K562 (cell line): ENCODE results near the gene NMT1. TPM values are rescaled to one million over a fixed set of nuclear protein-coding genes. Genes with fewer than 3 reads are reported as not detected.
A peak's percentile ranks its signal among the peaks of the same experiment; 100 is the strongest.

Source experiments
- ATAC-seq: fragments of 200-7000 bp; cut with Tn5 transposase; 3 replicates; pipeline ENCODE4 v1.9.1; 2020; ENCODE audit warnings: moderate library complexity
- BruUV-seq: library from RNA; stranded (reverse); fragments of 400-500 nt; replicated peaks from 2 replicates; lab custom pipeline; 2021; lab: Mats Ljungman, UMichigan
- CTCF ChIA-PET: fragments of 300-600 bp; formaldehyde crosslinking; extraction: SDS; loops from one replicate; lab custom pipeline; 2021; ENCODE audit warnings: low intra/inter-chr PET ratio; lab: Yijun Ruan, JAX
- POLR2A ChIA-PET: fragments of 300-600, 350-650 bp; sonication (Branson Sonifier 250); formaldehyde crosslinking; extraction: SDS; loops from one replicate; lab custom pipeline; 2021; ENCODE audit warnings: antibody characterized with exemption, inconsistent platforms; lab: Yijun Ruan, JAX
- DNase-seq, 4 experiments: peaks; one replicate each; pipeline versions ENCODE4 v3.0.0 to v3.0.0-alpha.2; 2011 to 2018; ENCODE audit warnings: low spot score in 3 of 4, mixed read lengths in 3 of 4; ENCODE audit errors: extremely low read depth in 1 of 4
- FAIRE-seq: peaks from 2 replicates; lab custom pipeline; 2011; peaks lifted over from hg19 to GRCh38; lab: Jason Lieb, UNC
- H2AFZ ChIP-seq: 2 replicates; pipeline ENCODE4 v1.6.0; 2011; ENCODE audit warnings: low read depth, low read length, control low read depth, inconsistent platforms
- H3K27ac ChIP-seq: fragments of 200-600 bp; 3 replicates; pipeline ENCODE4 v1.8.0; 2011; ENCODE audit warnings: low read depth, mild to moderate bottlenecking, control low read depth, inconsistent platforms, low read length, moderate library complexity, mixed read lengths; ENCODE audit errors: extremely low read depth
- H3K27me3 ChIP-seq, 2 experiments: fragments of 300-600 bp in 1 of 2; 2 replicates in 1 of 2; 3 replicates in 1 of 2; pipeline versions ENCODE4 v1.6.0 to v1.8.0; 2011; ENCODE audit warnings: inconsistent platforms in 2 of 2, low read length in 2 of 2, mild to moderate bottlenecking in 1 of 2, mixed read lengths in 1 of 2, moderate library complexity in 1 of 2; ENCODE audit not compliant: control insufficient read depth in 2 of 2, insufficient read depth in 2 of 2
- H3K36me3 ChIP-seq: fragments of 300-600 bp; 3 replicates; pipeline ENCODE4 v1.8.0; 2011; ENCODE audit warnings: mild to moderate bottlenecking, low read length, inconsistent platforms; ENCODE audit not compliant: control insufficient read depth, insufficient read depth
- H3K4me1 ChIP-seq, 2 experiments: fragments of 200-600 bp in 1 of 2; replicated peaks in 1 of 2; 2 replicates in 1 of 2; 3 replicates in 1 of 2; pipeline versions ENCODE4 v1.5.1 to v1.8.0; 2011; ENCODE audit warnings: inconsistent platforms in 2 of 2, low read length in 2 of 2, mild to moderate bottlenecking in 1 of 2, mixed read lengths in 1 of 2, moderate library complexity in 1 of 2; ENCODE audit not compliant: control insufficient read depth in 2 of 2, insufficient read depth in 2 of 2
- H3K4me2 ChIP-seq: 2 replicates; pipeline ENCODE4 v1.6.1; 2011; ENCODE audit warnings: low read length, control low read depth, inconsistent platforms, mixed read lengths; ENCODE audit not compliant: insufficient read depth
- H3K4me3 ChIP-seq: fragments of 200-600 bp; sonication (generic), shearing (Covaris generic); 2 replicates; pipeline ENCODE4 v1.5.1; 2016; ENCODE audit warnings: control low read depth, inconsistent platforms
- H3K79me2 ChIP-seq: fragments of 200-600 bp; 3 replicates; pipeline ENCODE4 v1.8.0; 2011; ENCODE audit warnings: low read length, inconsistent platforms; ENCODE audit not compliant: control insufficient read depth, insufficient read depth
- H3K9ac ChIP-seq, 2 experiments: 2 replicates each; pipeline versions ENCODE4 v1.6.0 to v1.6.1; 2011; ENCODE audit warnings: low read depth in 2 of 2, low read length in 2 of 2, control low read depth in 1 of 2, inconsistent platforms in 1 of 2, mild to moderate bottlenecking in 1 of 2, mixed read lengths in 1 of 2; ENCODE audit not compliant: insufficient read depth in 1 of 2
- H3K9me1 ChIP-seq: one replicate; pipeline ENCODE4 v1.6.0; 2011; ENCODE audit warnings: inconsistent platforms, mild to moderate bottlenecking, low read length, moderate library complexity; ENCODE audit not compliant: control insufficient read depth, insufficient read depth
- H3K9me3 ChIP-seq: replicated peaks from 2 replicates; pipeline ENCODE4 v1.5.1; 2011; ENCODE audit warnings: low read depth, low read length, inconsistent platforms; ENCODE audit not compliant: control insufficient read depth, insufficient read depth
- H4K20me1 ChIP-seq: replicated peaks from 2 replicates; pipeline ENCODE4 v1.6.1; 2011; ENCODE audit warnings: low read length, inconsistent platforms, mixed read lengths; ENCODE audit not compliant: control insufficient read depth, insufficient read depth
- ASH1L ChIP-seq: fragments of 450-650 bp; IDR thresholded peaks from 2 replicates; pipeline ENCODE4 v1.6.1; 2018; ENCODE audit warnings: borderline replicate concordance, mild to moderate bottlenecking, low read depth; ENCODE audit not compliant: partially characterized antibody
- ELF4 ChIP-seq: fragments of 450-650 bp; formaldehyde crosslinking; IDR thresholded peaks from 2 replicates; pipeline ENCODE4 v1.4.0; 2022; ENCODE audit warnings: missing genetic modification characterization
- GATAD2B ChIP-seq: fragments of 450-650 bp; IDR thresholded peaks from 2 replicates; pipeline ENCODE4 v1.6.1; 2017; ENCODE audit warnings: mild to moderate bottlenecking, borderline replicate concordance
- NCOA6 ChIP-seq: fragments of 450-650 bp; IDR thresholded peaks from 2 replicates; pipeline ENCODE4 v1.6.1; 2017; ENCODE audit warnings: mild to moderate bottlenecking
- NEUROD1 ChIP-seq: fragments of 150-350 bp; IDR thresholded peaks from 2 replicates; pipeline ENCODE4 v1.6.1; 2014; ENCODE audit warnings: borderline replicate concordance, low read length, low read depth; ENCODE audit not compliant: partially characterized antibody
- POLR2G ChIP-seq: fragments of 200-400 bp; formaldehyde crosslinking; IDR thresholded peaks from 2 replicates; pipeline ENCODE4 v1.6.1; 2017; ENCODE audit warnings: low read depth, mild to moderate bottlenecking, antibody characterized with exemption, low read length, moderate library complexity
- RAD21 ChIP-seq, 2 experiments: fragments of 250-450 bp in 1 of 2; fragments of 450-650 bp in 1 of 2; sonication (Bioruptor Pico) in 1 of 2; formaldehyde crosslinking in 1 of 2; IDR thresholded peaks in 1 of 2; conservative IDR thresholded peaks in 1 of 2; 2 replicates each; pipeline versions ENCODE4 v1.4.0 to v1.8.0; 2020 to 2022; ENCODE audit warnings: mild to moderate bottlenecking in 2 of 2, moderate library complexity in 1 of 2
- SRF ChIP-seq, 2 experiments: fragments of 250-450, 450-650 bp in 1 of 2; sonication (Bioruptor Pico) in 1 of 2; sonication (generic) in 1 of 2; formaldehyde crosslinking; IDR thresholded peaks; 2 replicates each; pipeline versions ENCODE4 v1.5.0 to v1.5.1; 2020 to 2022; ENCODE audit warnings: mild to moderate bottlenecking in 1 of 2, missing genetic modification reagents in 1 of 2
- TAF15 ChIP-seq: fragments of 200-400 bp; formaldehyde crosslinking; IDR thresholded peaks from 2 replicates; pipeline ENCODE4 v1.6.1; 2017; ENCODE audit warnings: mild to moderate bottlenecking, low read depth, low read length, moderate library complexity
- ZFP36 ChIP-seq: fragments of 150-350 bp; IDR thresholded peaks from 2 replicates; pipeline ENCODE4 v1.6.1; 2018; ENCODE audit warnings: low read length, low read depth; ENCODE audit not compliant: partially characterized antibody
- ZNF124 ChIP-seq: sonication (generic); formaldehyde crosslinking; IDR thresholded peaks from 2 replicates; pipeline ENCODE4 v1.8.1; 2022; ENCODE audit warnings: missing genetic modification reagents
- ZNF143 ChIP-seq: sonication (generic); formaldehyde crosslinking; IDR thresholded peaks from 2 replicates; pipeline ENCODE4 v1.9.0; 2022; ENCODE audit warnings: mild to moderate bottlenecking, missing genetic modification reagents
- whole genome bisulfite sequencing: fragments of 100-300 bp; shearing (Covaris generic); methylation state at CpG from one replicate; pipeline ENCODE4 v1.1.6; 2016; ENCODE audit warnings: low coverage, mixed read lengths; ENCODE audit not compliant: insufficient coverage; ENCODE audit errors: missing lambda C conversion rate; 5-methylcytosine and 5-hydroxymethylcytosine counted together
- in situ Hi-C: fragments of 300-500 bp; cut with MboI; formaldehyde crosslinking; loops from 4 replicates; pipeline ENCODE4 v1.15.0; 2018; ENCODE audit warnings: inconsistent platforms, mixed read lengths
- intact Hi-C: fragments of 100-400 bp; cut with micrococcal nuclease; formaldehyde crosslinking; loops from 2 replicates; pipeline ENCODE4 v1.14.2; 2022
- polyA plus RNA-seq, 8 experiments: library from polyadenylated mRNA; depleted of rRNA in 4 of 8; stranded (reverse) in 5 of 8; unstranded in 3 of 8; fragments of >200 nt; fragmentation: Nextera tagmentation in 2 of 8; fragmentation: Illumina TruSeq in 1 of 8; extraction: Ambion mirVana in 2 of 8; extraction: Trizol in 1 of 8; gene quantifications; 2 replicates each; pipeline versions ENCODE4 v1.2.1 to v1.2.3, GENCODE V29; 2011 to 2014; ENCODE audit warnings: inconsistent platforms in 1 of 8, missing spikeins in 1 of 8
- total RNA-seq, 7 experiments: library from RNA; depleted of rRNA in 6 of 7; stranded (reverse); fragments of >200 nt in 6 of 7; fragmentation: Illumina TruSeq in 2 of 7; extraction: Trizol in 2 of 7; gene quantifications; 2 replicates each; pipeline versions ENCODE4 v1.2.1 to v1.2.3, GENCODE V29; 2011 to 2021; ENCODE audit warnings: low replicate concordance in 1 of 7
- TF ChIP-seq, protein P1 (sequence below), 3 experiments: IDR thresholded peaks in 2 of 3; conservative IDR thresholded peaks in 1 of 3; 2 replicates each; pipeline ENCODE4 v1.5.1; 2011 to 2012; ENCODE audit warnings: low read length in 3 of 3, mild to moderate bottlenecking in 3 of 3, control low read depth in 2 of 3, improper control_type of control experiment in 1 of 3, inconsistent platforms in 1 of 3, low read depth in 1 of 3, mixed read lengths in 1 of 3, moderate library complexity in 1 of 3; ENCODE audit not compliant: insufficient read depth in 2 of 3
- TF ChIP-seq, protein P2 (sequence below), 2 experiments: fragments of 450-650 bp; IDR thresholded peaks; 2 replicates each; pipeline ENCODE4 v1.6.1; 2018; ENCODE audit warnings: mild to moderate bottlenecking in 2 of 2, low read depth in 1 of 2; ENCODE audit not compliant: partially characterized antibody in 2 of 2

The NMT1 gene
- total and polyA plus RNA-seq, 9 of the 15 experiments (the other 6 are each of a cell fraction or from before 2014, with no cell fraction given), result 86.7 to 569 (median 213) TPM

DNA sequence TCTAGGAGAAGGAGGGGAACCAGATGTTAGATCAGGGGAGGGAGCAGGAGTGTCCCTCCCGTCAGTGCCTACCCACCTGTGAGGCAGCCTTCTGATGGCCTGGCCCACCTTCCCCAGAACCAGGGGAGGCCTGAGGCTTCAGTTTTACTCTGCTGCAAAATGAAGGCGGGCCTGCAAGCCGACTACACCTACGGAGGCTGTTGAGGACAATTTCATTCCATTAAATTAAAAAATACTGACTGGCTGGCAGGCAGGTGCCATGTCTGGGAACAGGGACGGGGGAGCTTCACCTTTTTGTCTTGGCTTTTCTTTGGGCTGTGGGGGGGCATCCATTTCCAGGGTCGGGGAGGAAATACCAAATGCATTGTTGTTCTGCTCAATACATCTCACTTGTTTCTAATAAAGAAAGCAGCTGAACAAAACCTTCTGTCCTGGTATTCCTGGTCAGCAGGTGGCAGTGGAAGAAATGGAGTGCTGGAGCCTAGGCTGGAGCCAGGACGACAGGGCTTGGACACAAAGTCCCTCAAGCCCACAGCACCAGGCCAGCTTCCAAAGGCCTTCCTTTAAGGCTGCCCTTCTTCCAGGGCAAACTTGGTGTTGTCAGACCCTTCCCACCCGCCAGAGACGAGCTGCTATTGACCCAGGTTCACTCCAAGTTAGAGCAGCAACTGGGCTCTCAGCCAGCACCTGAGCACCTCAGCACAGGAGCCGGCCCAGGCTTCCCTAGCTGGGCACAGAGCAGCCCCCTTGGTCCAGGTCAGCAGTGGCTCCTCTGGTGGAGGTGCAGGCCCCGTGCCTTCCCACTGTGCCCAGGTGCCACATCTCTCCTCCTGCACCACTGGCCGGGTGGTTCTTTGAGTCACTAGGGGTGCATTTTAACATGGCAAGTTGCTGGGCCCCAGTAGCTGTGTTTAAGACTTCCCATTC is 47.7 kb downstream of the NMT1 start:
- H3K9me1 ChIP-seq, result no peaks in the 10 kb centered on the region
- in situ Hi-C loops (loop anchor here (5.0 kb wide), 1 partner anchor 187 kb away; no protein-coding TSS in a partner anchor), intact Hi-C loops (no loop called here)
- H3K27me3 ChIP-seq, result no peaks in the 10 kb centered on the region
- H3K4me3 ChIP-seq, result no peak overlapping the region
- FAIRE-seq (no peak), DNase-seq (no peak), ATAC-seq (peak; percentile 27; the same call in 2 of the 3 replicates)
- H3K9ac ChIP-seq, result 0 out of 4 replicates have a peak overlapping the region, but pooled peaks of 1 of the 2 experiments have one; percentile 47
- ChIA-PET POLR2A (interaction anchor here (0.6 to 3.3 kb wide), 5 partner anchors 10 to 247 kb away, joined by 3 to 17 read pairs (median 3); partner anchors contain the start of gene HEXIM1), CTCF (no interaction called here)
- 79% methylated on average over 12 of the region's 12 CpGs for WGBS
- H2AFZ ChIP-seq, result no peak overlapping the region
- H3K79me2 ChIP-seq, result no peaks in the 10 kb centered on the region
- H3K4me1 ChIP-seq, result peaks cover 0 to 7% of the 10 kb centered on the region in 2 experiments; a peak in 1 of 5 replicates
- TSS peak; percentile 30 for BruUV-seq
- H3K4me2 ChIP-seq, result no peak overlapping the region
- H3K36me3 ChIP-seq, result peaks cover 52% of the 10 kb centered on the region
- H3K27ac ChIP-seq, result no peak overlapping the region
- peaks cover 16% of the 10 kb centered on the region for H4K20me1 ChIP-seq
- H3K9me3 ChIP-seq, result no peaks in the 10 kb centered on the region
- TF ChIP-seq NCOA6, result no peak
- no peak for TF ChIP-seq SRF (CRISPR knock-in tag; IDR thresholded peaks at IDR 0.05)
- peak; percentile 68 for TF ChIP-seq POLR2G
- no peak for TF ChIP-seq NEUROD1
- TF ChIP-seq, protein P1, sequence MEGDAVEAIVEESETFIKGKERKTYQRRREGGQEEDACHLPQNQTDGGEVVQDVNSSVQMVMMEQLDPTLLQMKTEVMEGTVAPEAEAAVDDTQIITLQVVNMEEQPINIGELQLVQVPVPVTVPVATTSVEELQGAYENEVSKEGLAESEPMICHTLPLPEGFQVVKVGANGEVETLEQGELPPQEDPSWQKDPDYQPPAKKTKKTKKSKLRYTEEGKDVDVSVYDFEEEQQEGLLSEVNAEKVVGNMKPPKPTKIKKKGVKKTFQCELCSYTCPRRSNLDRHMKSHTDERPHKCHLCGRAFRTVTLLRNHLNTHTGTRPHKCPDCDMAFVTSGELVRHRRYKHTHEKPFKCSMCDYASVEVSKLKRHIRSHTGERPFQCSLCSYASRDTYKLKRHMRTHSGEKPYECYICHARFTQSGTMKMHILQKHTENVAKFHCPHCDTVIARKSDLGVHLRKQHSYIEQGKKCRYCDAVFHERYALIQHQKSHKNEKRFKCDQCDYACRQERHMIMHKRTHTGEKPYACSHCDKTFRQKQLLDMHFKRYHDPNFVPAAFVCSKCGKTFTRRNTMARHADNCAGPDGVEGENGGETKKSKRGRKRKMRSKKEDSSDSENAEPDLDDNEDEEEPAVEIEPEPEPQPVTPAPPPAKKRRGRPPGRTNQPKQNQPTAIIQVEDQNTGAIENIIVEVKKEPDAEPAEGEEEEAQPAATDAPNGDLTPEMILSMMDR (IDR thresholded peaks at IDR 0.05 in 2 of 3, conservative IDR thresholded peaks at IDR 0.05 in 1 of 3; ENCODE audit: insufficient read depth in 2 of 3, low read depth in 1 of 3, low read length in 3 of 3), result peak in 1 of 3 experiments; percentile 20; a peak in 1 of 6 replicates
- TF ChIP-seq, protein P2, sequence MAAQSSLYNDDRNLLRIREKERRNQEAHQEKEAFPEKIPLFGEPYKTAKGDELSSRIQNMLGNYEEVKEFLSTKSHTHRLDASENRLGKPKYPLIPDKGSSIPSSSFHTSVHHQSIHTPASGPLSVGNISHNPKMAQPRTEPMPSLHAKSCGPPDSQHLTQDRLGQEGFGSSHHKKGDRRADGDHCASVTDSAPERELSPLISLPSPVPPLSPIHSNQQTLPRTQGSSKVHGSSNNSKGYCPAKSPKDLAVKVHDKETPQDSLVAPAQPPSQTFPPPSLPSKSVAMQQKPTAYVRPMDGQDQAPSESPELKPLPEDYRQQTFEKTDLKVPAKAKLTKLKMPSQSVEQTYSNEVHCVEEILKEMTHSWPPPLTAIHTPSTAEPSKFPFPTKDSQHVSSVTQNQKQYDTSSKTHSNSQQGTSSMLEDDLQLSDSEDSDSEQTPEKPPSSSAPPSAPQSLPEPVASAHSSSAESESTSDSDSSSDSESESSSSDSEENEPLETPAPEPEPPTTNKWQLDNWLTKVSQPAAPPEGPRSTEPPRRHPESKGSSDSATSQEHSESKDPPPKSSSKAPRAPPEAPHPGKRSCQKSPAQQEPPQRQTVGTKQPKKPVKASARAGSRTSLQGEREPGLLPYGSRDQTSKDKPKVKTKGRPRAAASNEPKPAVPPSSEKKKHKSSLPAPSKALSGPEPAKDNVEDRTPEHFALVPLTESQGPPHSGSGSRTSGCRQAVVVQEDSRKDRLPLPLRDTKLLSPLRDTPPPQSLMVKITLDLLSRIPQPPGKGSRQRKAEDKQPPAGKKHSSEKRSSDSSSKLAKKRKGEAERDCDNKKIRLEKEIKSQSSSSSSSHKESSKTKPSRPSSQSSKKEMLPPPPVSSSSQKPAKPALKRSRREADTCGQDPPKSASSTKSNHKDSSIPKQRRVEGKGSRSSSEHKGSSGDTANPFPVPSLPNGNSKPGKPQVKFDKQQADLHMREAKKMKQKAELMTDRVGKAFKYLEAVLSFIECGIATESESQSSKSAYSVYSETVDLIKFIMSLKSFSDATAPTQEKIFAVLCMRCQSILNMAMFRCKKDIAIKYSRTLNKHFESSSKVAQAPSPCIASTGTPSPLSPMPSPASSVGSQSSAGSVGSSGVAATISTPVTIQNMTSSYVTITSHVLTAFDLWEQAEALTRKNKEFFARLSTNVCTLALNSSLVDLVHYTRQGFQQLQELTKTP (IDR thresholded peaks at IDR 0.05; ENCODE audit: low read depth in 1 of 2, partially characterized antibody in 2 of 2), result no peak
- peak in 1 of 2 experiments; percentile 39; a peak in 2 of 4 replicates for TF ChIP-seq RAD21 (CRISPR knock-in tag; conservative IDR thresholded peaks at IDR 0.05 in 1 of 2, IDR thresholded peaks at IDR 0.05 in 1 of 2)
- TF ChIP-seq GATAD2B, result no peak
- TF ChIP-seq ZFP36, result no peak
- TF ChIP-seq TAF15, result no peak
- no peak for TF ChIP-seq ZNF143 (CRISPR knock-in tag)
- TF ChIP-seq ZNF124 (CRISPR knock-in tag), result no peak
- no peak for TF ChIP-seq ELF4 (CRISPR knock-in tag)
- no peak for TF ChIP-seq ASH1L
